HepG2 (cell line): ENCODE measurements around the gene FAAP100. TPM values are rescaled to one million over a fixed set of nuclear protein-coding genes. Genes with fewer than 3 reads are reported as not detected.

ENCODE experiments used
- ATAC-seq: fragments of 200-7000 bp; cut with Tn5 transposase; 3 replicates; pipeline ENCODE4 v1.9.1; 2020; ENCODE audit warnings: mild to moderate bottlenecking, moderate library complexity
- BruUV-seq: library from RNA; stranded (reverse); fragments of 400-500 nt; replicated peaks from 2 replicates; lab custom pipeline; 2021; lab: Mats Ljungman, UMichigan
- CTCF ChIA-PET: fragments of 300-600 bp; formaldehyde crosslinking; extraction: SDS; loops from one replicate; lab custom pipeline; 2021; ENCODE audit warnings: low total read pairs, inconsistent platforms, low intra/inter-chr PET ratio; lab: Yijun Ruan, JAX
- POLR2A ChIA-PET: fragments of 350-600 bp; sonication (Branson Sonifier 250); formaldehyde crosslinking; loops from one replicate; lab custom pipeline; 2020; ENCODE audit warnings: antibody characterized with exemption, inconsistent platforms; lab: Yijun Ruan, JAX
- DNase-seq: peaks from one replicate; pipeline ENCODE4 v3.0.0-alpha.2; 2015; ENCODE audit warnings: low spot score
- FAIRE-seq: peaks from 3 replicates; lab custom pipeline; 2011; peaks lifted over from hg19 to GRCh38; lab: Jason Lieb, UNC
- H2AFZ ChIP-seq: one replicate; pipeline ENCODE4 v1.6.1; 2011; ENCODE audit warnings: low read length, inconsistent platforms
- H3K27ac ChIP-seq: fragments of 300-600 bp; 3 replicates; pipeline ENCODE4 v1.8.0; 2011; ENCODE audit warnings: mixed run types, mild to moderate bottlenecking, mixed read lengths, low read length, inconsistent platforms; ENCODE audit not compliant: insufficient read depth; ENCODE audit errors: extremely low read length
- H3K27me3 ChIP-seq, 2 experiments: fragments of 200-600 bp in 1 of 2; 2 replicates in 1 of 2; 3 replicates in 1 of 2; pipeline versions ENCODE4 v1.6.0 to v1.8.0; 2011; ENCODE audit warnings: low read length in 2 of 2, mild to moderate bottlenecking in 2 of 2, moderate library complexity in 2 of 2, inconsistent platforms in 1 of 2; ENCODE audit not compliant: insufficient read depth in 2 of 2, control insufficient read depth in 1 of 2
- H3K36me3 ChIP-seq, 2 experiments: fragments of 200-600 bp in 1 of 2; replicated peaks in 1 of 2; 2 replicates in 1 of 2; 3 replicates in 1 of 2; pipeline versions ENCODE4 v1.5.1 to v1.8.0; 2011; ENCODE audit warnings: low read length in 2 of 2, inconsistent platforms in 1 of 2; ENCODE audit not compliant: insufficient read depth in 2 of 2, control insufficient read depth in 1 of 2
- H3K4me1 ChIP-seq: 2 replicates; pipeline ENCODE4 v1.5.1; 2012; ENCODE audit warnings: low read length, inconsistent platforms; ENCODE audit not compliant: insufficient read depth
- H3K4me2 ChIP-seq: 2 replicates; pipeline ENCODE4 v1.6.0; 2011; ENCODE audit warnings: low read depth, low read length, inconsistent platforms
- H3K4me3 ChIP-seq, 3 experiments: fragments of 200-600 bp in 1 of 3; sonication (generic), shearing (Covaris generic) in 1 of 3; replicated peaks in 1 of 3; 2 replicates each; pipeline ENCODE4 v1.5.1; 2011 to 2016; ENCODE audit warnings: low read length in 3 of 3, inconsistent platforms in 2 of 3, low read depth in 2 of 3, mild to moderate bottlenecking in 2 of 3, control low read depth in 1 of 3, mixed read lengths in 1 of 3; ENCODE audit not compliant: insufficient read depth in 1 of 3
- H3K79me2 ChIP-seq: one replicate; pipeline ENCODE4 v1.6.1; 2011; ENCODE audit warnings: low read length, inconsistent platforms; ENCODE audit not compliant: insufficient read depth
- H3K9ac ChIP-seq: 2 replicates; pipeline ENCODE4 v1.6.0; 2011; ENCODE audit warnings: mild to moderate bottlenecking, low read depth, low read length, inconsistent platforms; ENCODE audit not compliant: insufficient read depth
- H3K9me3 ChIP-seq: 2 replicates; pipeline ENCODE4 v1.5.1; 2012; ENCODE audit warnings: mild to moderate bottlenecking, low read length
- H4K20me1 ChIP-seq: 2 replicates; pipeline ENCODE4 v1.6.0; 2011; ENCODE audit warnings: inconsistent platforms, mild to moderate bottlenecking, low read length, moderate library complexity; ENCODE audit not compliant: insufficient read depth
- CBX1 ChIP-seq: IDR thresholded peaks from one replicate; pipeline ENCODE4 v1.6.1; 2016; ENCODE audit warnings: antibody characterized with exemption, low read depth
- JDP2 ChIP-seq: sonication (generic); formaldehyde crosslinking; IDR thresholded peaks from 2 replicates; pipeline ENCODE4 v1.8.1; 2022; ENCODE audit warnings: missing genetic modification reagents, borderline replicate concordance
- NFE2 ChIP-seq: sonication (generic); formaldehyde crosslinking; IDR thresholded peaks from 2 replicates; pipeline ENCODE4 v1.4.0; 2020; ENCODE audit warnings: missing genetic modification reagents
- POLR2A ChIP-seq, 2 experiments: IDR thresholded peaks; 2 replicates each; pipeline ENCODE4 v1.6.1; 2011; ENCODE audit warnings: low read depth in 2 of 2, low read length in 2 of 2, mild to moderate bottlenecking in 1 of 2, moderate library complexity in 1 of 2; ENCODE audit not compliant: insufficient read depth in 1 of 2
- RBM39 ChIP-seq: fragments of 200-400 bp; formaldehyde crosslinking; IDR thresholded peaks from one replicate; pipeline ENCODE4 v1.6.1; 2018; ENCODE audit warnings: antibody characterized with exemption, mild to moderate bottlenecking, low read depth, low read length; ENCODE audit not compliant: poor library complexity, severe bottlenecking
- WIZ ChIP-seq: sonication (generic); formaldehyde crosslinking; IDR thresholded peaks from 2 replicates; pipeline ENCODE4 v1.5.1; 2020; ENCODE audit warnings: mild to moderate bottlenecking, missing genetic modification reagents
- ZNF275 ChIP-seq: sonication (generic); formaldehyde crosslinking; IDR thresholded peaks from 2 replicates; pipeline ENCODE4 v1.8.0; 2022; ENCODE audit warnings: missing genetic modification reagents, mild to moderate bottlenecking, inconsistent platforms, borderline replicate concordance
- ZNF44 ChIP-seq: sonication (generic); formaldehyde crosslinking; IDR thresholded peaks from 2 replicates; pipeline ENCODE4 v1.5.1; 2020; ENCODE audit warnings: mild to moderate bottlenecking, missing genetic modification reagents
- ZNF713 ChIP-seq: sonication (generic); formaldehyde crosslinking; IDR thresholded peaks from 2 replicates; pipeline ENCODE4 v1.4.0; 2020; ENCODE audit warnings: mild to moderate bottlenecking, missing genetic modification reagents
- WGBS: methylation state at CpG from one replicate; pipeline ENCODE4 v1.1.6; 2017; ENCODE audit warnings: low lambda C conversion rate; 5-methylcytosine and 5-hydroxymethylcytosine counted together
- in situ Hi-C: cut with HindIII; loops from 2 replicates; pipeline ENCODE4 v1.10.0; 2017; ENCODE audit warnings: low pct_unique_long_range_greater_than_20kb; ENCODE audit not compliant: extremely low pct_ligation_motif_present
- intact Hi-C: fragments of 100-400 bp; cut with micrococcal nuclease; formaldehyde crosslinking; loops from one replicate; pipeline ENCODE4 v1.10.0; 2022; ENCODE audit not compliant: unreplicated experiment
- polyA plus RNA-seq, 8 experiments: library from polyadenylated mRNA; depleted of rRNA in 3 of 8; stranded (reverse) in 7 of 8; unstranded in 1 of 8; fragments of >200 nt; fragmentation: Illumina TruSeq in 4 of 8; extraction: Trizol in 4 of 8; gene quantifications; 2 replicates each; pipeline versions ENCODE4 v1.2.1 to v1.2.3, GENCODE V29; 2011 to 2016; ENCODE audit warnings: low read depth in 4 of 8, missing spikeins in 1 of 8, mixed read lengths in 1 of 8; ENCODE audit not compliant: insufficient read depth in 1 of 8
- total RNA-seq, 5 experiments: library from RNA; depleted of rRNA; stranded (reverse); fragments of >200 nt; fragmentation: Illumina TruSeq; extraction: Trizol; gene quantifications; 2 replicates each; pipeline ENCODE4 v1.2.3, GENCODE V29; 2016; ENCODE audit warnings: low read depth in 1 of 5

FAAP100 gene
- total and polyA plus RNA-seq, 2 of the 13 experiments (the other 11 are each of a cell fraction or from before 2014, with no cell fraction given): 7.6 to 20.8 TPM

DNA sequence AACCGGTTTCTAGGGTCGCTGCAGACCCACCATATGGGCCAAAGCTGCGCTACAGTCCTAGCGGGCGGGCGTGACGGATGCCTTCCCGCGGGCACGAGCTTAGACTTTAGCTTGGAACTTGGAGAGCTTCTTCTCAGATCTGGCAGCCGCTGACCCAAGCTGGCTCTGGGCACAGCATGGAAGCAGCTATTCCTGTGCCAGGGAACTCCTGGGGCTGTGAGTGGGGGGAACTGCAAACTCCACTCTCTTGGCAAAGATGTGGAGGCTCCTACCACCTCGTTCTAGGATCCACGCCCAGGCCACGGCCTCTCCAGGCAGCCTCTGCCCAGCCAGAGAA is 8.8 kb downstream of the FAAP100 start:
- H3K9me3 ChIP-seq: no peaks in the 10 kb centered on the region
- no peak overlapping the region for H3K4me3 ChIP-seq
- H3K27ac ChIP-seq: no peak overlapping the region
- BruUV-seq: no TSS peak
- no peaks in the 10 kb centered on the region for H3K79me2 ChIP-seq
- ChIA-PET CTCF (no interaction called here), POLR2A (interaction anchor here (1.8 kb wide), 1 partner anchor 9 kb away, joined by 7 read pairs; the partner anchor contains the start of gene FAAP100)
- ATAC-seq: no peak
- no peaks in the 10 kb centered on the region for H4K20me1 ChIP-seq
- H3K36me3 ChIP-seq: peaks cover 38 to 62% of the 10 kb centered on the region in 2 experiments
- 94% methylated on average over 5 of the region's 14 CpGs for WGBS
- intact Hi-C loops (no loop called here), in situ Hi-C loops (no loop called here)
- H3K4me2 ChIP-seq: no peak overlapping the region
- H3K4me1 ChIP-seq: no peaks in the 10 kb centered on the region
- TF ChIP-seq WIZ (CRISPR knock-in tag): no peak
- TF ChIP-seq POLR2A (IDR thresholded peaks at IDR 0.05; ENCODE audit: insufficient read depth in 1 of 2, low read depth in 2 of 2, low read length in 2 of 2): 0 out of 4 replicates have a peak, but pooled peaks of 1 of the 2 experiments have one; percentile 2
- no peak for TF ChIP-seq ZNF44 (CRISPR knock-in tag)
- TF ChIP-seq JDP2 (CRISPR knock-in tag): no peak
- TF ChIP-seq NFE2 (CRISPR knock-in tag): no peak
- DNase-seq: no peak
- no peak for FAIRE-seq
- H3K9ac ChIP-seq: no peak overlapping the region
- no peaks in the 10 kb centered on the region for H3K27me3 ChIP-seq
- H2AFZ ChIP-seq: no peak overlapping the region

DNA sequence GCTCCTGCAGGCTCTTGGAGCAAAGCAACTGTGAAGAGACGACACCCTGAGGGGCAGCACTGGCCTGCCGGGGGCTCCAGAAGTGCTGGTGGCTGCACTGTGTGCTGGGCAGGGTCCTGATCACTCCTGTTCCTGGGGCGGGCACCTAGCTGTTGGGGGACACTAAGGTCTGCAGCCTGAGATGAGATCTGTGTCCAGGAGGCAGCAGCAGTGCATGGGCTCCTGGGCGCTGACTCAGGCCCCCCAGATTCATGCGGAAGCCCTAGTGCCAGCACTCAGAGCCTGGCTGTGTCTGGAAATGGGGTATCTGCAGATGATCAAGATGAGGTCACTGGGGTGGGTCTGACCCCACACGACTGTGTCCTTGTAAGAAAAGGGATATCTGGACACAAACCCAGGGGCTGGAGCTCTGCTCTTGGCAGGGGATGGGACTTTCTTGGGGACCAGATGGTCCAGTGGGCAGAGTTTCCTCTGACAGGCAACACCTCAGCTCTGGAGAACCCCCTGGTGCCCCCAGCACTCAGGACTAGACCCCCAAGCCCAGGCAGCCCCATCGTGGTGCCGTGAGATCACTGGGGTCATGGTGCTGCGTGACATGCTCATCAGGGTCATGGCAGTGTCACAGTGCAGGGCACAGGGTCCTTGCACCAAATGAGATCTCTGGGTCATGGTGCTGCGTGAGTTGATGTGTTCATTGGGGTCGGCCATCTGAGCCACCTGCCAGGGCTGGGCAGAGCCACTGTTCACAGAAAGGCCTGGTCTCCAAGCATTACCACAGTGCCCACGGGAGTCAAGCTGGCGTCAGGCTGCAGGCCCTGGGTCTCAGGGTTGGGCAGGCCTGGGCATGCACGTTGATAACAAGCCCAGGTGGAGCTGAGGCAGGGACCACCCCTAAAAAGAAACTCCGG is 9.5 kb downstream of the FAAP100 start:
- 90% methylated on average over 13 of the region's 15 CpGs for WGBS
- BruUV-seq: no TSS peak
- H3K27me3 ChIP-seq: no peaks in the 10 kb centered on the region
- in situ Hi-C loops: no loop called here
- no peak for DNase-seq
- H4K20me1 ChIP-seq: no peaks in the 10 kb centered on the region
- intact Hi-C loops: no loop called here
- H2AFZ ChIP-seq: no peak overlapping the region
- no peaks in the 10 kb centered on the region for H3K4me1 ChIP-seq
- no peaks in the 10 kb centered on the region for H3K9me3 ChIP-seq
- no peak overlapping the region for H3K4me3 ChIP-seq
- no peaks in the 10 kb centered on the region for H3K79me2 ChIP-seq
- ChIA-PET CTCF (no interaction called here), POLR2A (interaction anchor here (1.8 kb wide), 1 partner anchor 9 kb away, joined by 7 read pairs; the partner anchor contains the start of gene FAAP100)
- TF ChIP-seq ZNF275 (CRISPR knock-in tag) (no peak), CBX1 (no peak), ZNF713 (no peak), POLR2A (IDR thresholded peaks at IDR 0.05; ENCODE audit: insufficient read depth in 1 of 2, low read depth in 2 of 2, low read length in 2 of 2) (0 out of 4 replicates have a peak, but pooled peaks of 1 of the 2 experiments have one; percentile 22), RBM39 (no peak)
- H3K4me2 ChIP-seq: no peak overlapping the region
- no peak for FAIRE-seq
- H3K9ac ChIP-seq: no peak overlapping the region
- peaks cover 33 to 56% of the 10 kb centered on the region in 2 experiments for H3K36me3 ChIP-seq
- H3K27ac ChIP-seq: no peak overlapping the region
- no peak for ATAC-seq
